A549 (cell line): ENCODE results near the gene QARS1. TPM values are rescaled to one million over a fixed set of nuclear protein-coding genes. Genes with fewer than 3 reads are reported as not detected.

Experiments
- ATAC-seq, 2 experiments: fragments of 200-7000 bp in 1 of 2; fragments of >200 bp in 1 of 2; cut with Nextera tagmentation in 1 of 2; cut with Tn5 transposase in 1 of 2; 3 replicates each; pipeline versions ENCODE4 v1.8.0 to v1.9.1; 2018 to 2020; ENCODE audit warnings: mild to moderate bottlenecking in 1 of 2, moderate library complexity in 1 of 2
- CTCF ChIA-PET: fragments of 300-600 bp; sonication (Branson Sonifier 250); formaldehyde crosslinking; extraction: SDS; loops from one replicate; lab custom pipeline; 2021; ENCODE audit warnings: antibody characterized with exemption, inconsistent platforms; lab: Yijun Ruan, JAX
- POLR2A ChIA-PET: fragments of 350-600 bp; formaldehyde crosslinking; extraction: SDS; loops from one replicate; lab custom pipeline; 2021; ENCODE audit warnings: antibody characterized with exemption, inconsistent platforms; lab: Yijun Ruan, JAX
- DNase-seq, 2 experiments: peaks; one replicate each; pipeline versions ENCODE4 v3.0.0 to v3.0.0-alpha.2; 2011 to 2016; ENCODE audit warnings: low read depth in 1 of 2, low spot score in 1 of 2
- FAIRE-seq: peaks from 2 replicates; lab custom pipeline; 2011; peaks lifted over from hg19 to GRCh38; lab: Jason Lieb, UNC
- H3K27ac ChIP-seq, 2 experiments: fragments of >200 bp; sonication (Bioruptor Twin); formaldehyde crosslinking; 3 replicates each; pipeline ENCODE4 v1.5.1; 2016 to 2017
- H3K4me1 ChIP-seq: fragments of >200 bp; sonication (Bioruptor Twin); formaldehyde crosslinking; 3 replicates; pipeline ENCODE4 v1.6.1; 2016
- H3K4me2 ChIP-seq: fragments of >200 bp; sonication (Bioruptor Twin); formaldehyde crosslinking; 3 replicates; pipeline ENCODE4 v1.6.1; 2016
- H3K4me3 ChIP-seq: fragments of >200 bp; sonication (Bioruptor Twin); formaldehyde crosslinking; 3 replicates; pipeline ENCODE4 v1.5.1; 2016
- H3K9me3 ChIP-seq: fragments of >200 bp; sonication (Bioruptor Twin); formaldehyde crosslinking; 3 replicates; pipeline ENCODE4 v1.6.1; 2016
- BHLHE40 ChIP-seq: IDR thresholded peaks from 2 replicates; pipeline ENCODE4 v1.6.1; 2012; ENCODE audit warnings: low read depth, low read length, inconsistent platforms
- CBX8 ChIP-seq: fragments of 200-600 bp; sonication (generic); IDR thresholded peaks from 2 replicates; pipeline ENCODE4 v1.6.1; 2016
- HES2 ChIP-seq: fragments of >200 bp; sonication (Bioruptor Twin); formaldehyde crosslinking; IDR thresholded peaks from 2 replicates; pipeline ENCODE4 v1.6.1; 2016
- HOXB13 ChIP-seq: fragments of 250-450 bp; sonication (Bioruptor Pico); IDR thresholded peaks from 2 replicates; pipeline ENCODE4 v1.5.0; 2020; ENCODE audit warnings: low read depth, mild to moderate bottlenecking, moderate library complexity
- JUN ChIP-seq, 2 experiments: fragments of >200 bp; sonication (Bioruptor Twin); formaldehyde crosslinking; IDR thresholded peaks; 2 replicates in 1 of 2; 3 replicates in 1 of 2; pipeline ENCODE4 v1.6.1; 2016 to 2017
- KDM1A ChIP-seq: fragments of 200-600 bp; sonication (generic); IDR thresholded peaks from 2 replicates; pipeline ENCODE4 v1.6.1; 2016; ENCODE audit warnings: low read depth, mild to moderate bottlenecking
- KDM5A ChIP-seq: fragments of 200-600 bp; sonication (generic); IDR thresholded peaks from 2 replicates; pipeline ENCODE4 v1.6.1; 2016; ENCODE audit warnings: antibody characterized with exemption, mild to moderate bottlenecking
- NPAS2 ChIP-seq: fragments of 250-450 bp; sonication (Bioruptor Pico); IDR thresholded peaks from 2 replicates; pipeline ENCODE4 v1.8.0; 2022; ENCODE audit warnings: mild to moderate bottlenecking, moderate library complexity, borderline replicate concordance
- PHF8 ChIP-seq: fragments of 200-600 bp; sonication (generic); IDR thresholded peaks from 2 replicates; pipeline ENCODE4 v1.6.1; 2016; ENCODE audit warnings: low read depth, mild to moderate bottlenecking, antibody characterized with exemption, moderate library complexity, borderline replicate concordance
- RAD21 ChIP-seq, 2 experiments: fragments of >200 bp in 1 of 2; sonication (Bioruptor Twin) in 1 of 2; formaldehyde crosslinking in 1 of 2; IDR thresholded peaks in 1 of 2; conservative IDR thresholded peaks in 1 of 2; 2 replicates in 1 of 2; 3 replicates in 1 of 2; pipeline ENCODE4 v1.6.1; 2012 to 2018; ENCODE audit warnings: inconsistent platforms in 1 of 2
- RARB ChIP-seq: fragments of 250-450 bp; sonication (Bioruptor Pico); IDR thresholded peaks from 2 replicates; pipeline ENCODE4 v1.8.0; 2021; ENCODE audit warnings: mild to moderate bottlenecking, moderate library complexity
- RCOR1 ChIP-seq: fragments of 150-350 bp; IDR thresholded peaks from 2 replicates; pipeline ENCODE4 v1.6.1; 2014; ENCODE audit warnings: antibody characterized with exemption, low read length, low read depth
- RFX5 ChIP-seq: fragments of 450-650 bp; IDR thresholded peaks from 2 replicates; pipeline ENCODE4 v1.7.1; 2014; ENCODE audit warnings: antibody characterized with exemption, mild to moderate bottlenecking, moderate library complexity
- SREBF2 ChIP-seq: fragments of 450-650 bp; IDR thresholded peaks from 2 replicates; pipeline ENCODE4 v1.6.1; 2014; ENCODE audit warnings: mild to moderate bottlenecking, moderate library complexity
- TP53 ChIP-seq: fragments of 250-450 bp; sonication (Bioruptor Pico); IDR thresholded peaks from 2 replicates; pipeline ENCODE4 v1.5.0; 2021; ENCODE audit warnings: mild to moderate bottlenecking, moderate library complexity
- ZFP36 ChIP-seq: fragments of 450-650 bp; IDR thresholded peaks from 2 replicates; pipeline ENCODE4 v1.6.1; 2014; ENCODE audit warnings: borderline replicate concordance; ENCODE audit not compliant: partially characterized antibody
- ZSCAN20 ChIP-seq: fragments of 250-450 bp; sonication (Bioruptor Pico); IDR thresholded peaks from 2 replicates; pipeline ENCODE4 v1.8.0; 2022; ENCODE audit warnings: mild to moderate bottlenecking, moderate library complexity
- WGBS: methylation state at CpG from one replicate; pipeline ENCODE4 v1.1.6; 2017; ENCODE audit errors: missing lambda C conversion rate; 5-methylcytosine and 5-hydroxymethylcytosine counted together
- polyA plus RNA-seq, 4 experiments: library from polyadenylated mRNA; depleted of rRNA in 3 of 4; stranded (reverse); fragments of >200 nt; fragmentation: RNase III in 1 of 4; extraction: RNeasy Plus Mini Kit Qiagen cat#74134 plus additional on column Dnase treatment in 1 of 4; gene quantifications; 2 replicates in 3 of 4; 3 replicates in 1 of 4; pipeline ENCODE4 v1.2.3, GENCODE V29; 2011 to 2017
- TF ChIP-seq, protein P1 (sequence below): fragments of 200-600 bp; sonication (generic); IDR thresholded peaks from 2 replicates; pipeline ENCODE4 v1.6.1; 2016; ENCODE audit warnings: antibody characterized with exemption, mild to moderate bottlenecking, moderate library complexity
- TF ChIP-seq, protein P2 (sequence below): IDR thresholded peaks from 2 replicates; pipeline ENCODE4 v1.6.1; 2012; ENCODE audit warnings: low read depth, borderline replicate concordance
- TF ChIP-seq, protein P3 (sequence below): fragments of 450-650 bp; IDR thresholded peaks from 2 replicates; pipeline ENCODE4 v1.6.1; 2014; ENCODE audit warnings: antibody characterized with exemption

The QARS1 gene
- polyA plus RNA-seq, 2 of the 4 experiments (the other 2 are of a cell fraction), result 118 to 164 TPM

- Histone ChIP-seq H3K4me3 (no peak overlapping the region), H3K4me2 (no peak overlapping the region), H3K4me1 (no peaks in the 10 kb centered on the region), H3K27ac (no peak overlapping the region), H3K9me3 (no peaks in the 10 kb centered on the region)
- WGBS, result 95% methylated on average over 13 of the region's 13 CpGs
- DNase-seq, result no peak
- CTCF ChIA-PET, result interaction anchor here (0.9 to 2.0 kb wide), 3 partner anchors 10 to 16 kb away, joined by 3 to 5 read pairs (median 4); partner anchors contain the start of gene QRICH1
- FAIRE-seq, result no peak
- no peak for ATAC-seq
- POLR2A ChIA-PET, result interaction anchor here (3.7 kb wide), 1 partner anchor 10 kb away, joined by 12 read pairs; the partner anchor contains the start of gene USP19
- TF ChIP-seq, protein P1, sequence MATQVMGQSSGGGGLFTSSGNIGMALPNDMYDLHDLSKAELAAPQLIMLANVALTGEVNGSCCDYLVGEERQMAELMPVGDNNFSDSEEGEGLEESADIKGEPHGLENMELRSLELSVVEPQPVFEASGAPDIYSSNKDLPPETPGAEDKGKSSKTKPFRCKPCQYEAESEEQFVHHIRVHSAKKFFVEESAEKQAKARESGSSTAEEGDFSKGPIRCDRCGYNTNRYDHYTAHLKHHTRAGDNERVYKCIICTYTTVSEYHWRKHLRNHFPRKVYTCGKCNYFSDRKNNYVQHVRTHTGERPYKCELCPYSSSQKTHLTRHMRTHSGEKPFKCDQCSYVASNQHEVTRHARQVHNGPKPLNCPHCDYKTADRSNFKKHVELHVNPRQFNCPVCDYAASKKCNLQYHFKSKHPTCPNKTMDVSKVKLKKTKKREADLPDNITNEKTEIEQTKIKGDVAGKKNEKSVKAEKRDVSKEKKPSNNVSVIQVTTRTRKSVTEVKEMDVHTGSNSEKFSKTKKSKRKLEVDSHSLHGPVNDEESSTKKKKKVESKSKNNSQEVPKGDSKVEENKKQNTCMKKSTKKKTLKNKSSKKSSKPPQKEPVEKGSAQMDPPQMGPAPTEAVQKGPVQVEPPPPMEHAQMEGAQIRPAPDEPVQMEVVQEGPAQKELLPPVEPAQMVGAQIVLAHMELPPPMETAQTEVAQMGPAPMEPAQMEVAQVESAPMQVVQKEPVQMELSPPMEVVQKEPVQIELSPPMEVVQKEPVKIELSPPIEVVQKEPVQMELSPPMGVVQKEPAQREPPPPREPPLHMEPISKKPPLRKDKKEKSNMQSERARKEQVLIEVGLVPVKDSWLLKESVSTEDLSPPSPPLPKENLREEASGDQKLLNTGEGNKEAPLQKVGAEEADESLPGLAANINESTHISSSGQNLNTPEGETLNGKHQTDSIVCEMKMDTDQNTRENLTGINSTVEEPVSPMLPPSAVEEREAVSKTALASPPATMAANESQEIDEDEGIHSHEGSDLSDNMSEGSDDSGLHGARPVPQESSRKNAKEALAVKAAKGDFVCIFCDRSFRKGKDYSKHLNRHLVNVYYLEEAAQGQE, result no peak
- TF ChIP-seq ZFP36, result no peak
- TF ChIP-seq KDM1A, result no peak
Measured at GRCh38 chr3:49110780-49111179, 6.2 kb upstream of the QARS1 start.

- Histone ChIP-seq H3K4me1 (peaks cover 5% of the 10 kb centered on the region; the same call in 1 of the 3 replicates), H3K4me3 (no peak overlapping the region)
- FAIRE-seq (no peak), DNase-seq (no peak)
- no peak for TF ChIP-seq TP53
- TF ChIP-seq, protein P2, sequence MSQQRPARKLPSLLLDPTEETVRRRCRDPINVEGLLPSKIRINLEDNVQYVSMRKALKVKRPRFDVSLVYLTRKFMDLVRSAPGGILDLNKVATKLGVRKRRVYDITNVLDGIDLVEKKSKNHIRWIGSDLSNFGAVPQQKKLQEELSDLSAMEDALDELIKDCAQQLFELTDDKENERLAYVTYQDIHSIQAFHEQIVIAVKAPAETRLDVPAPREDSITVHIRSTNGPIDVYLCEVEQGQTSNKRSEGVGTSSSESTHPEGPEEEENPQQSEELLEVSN, result no peak
- TF ChIP-seq KDM5A, result no peak
- TF ChIP-seq ZSCAN20, result no peak
- TF ChIP-seq, protein P3, sequence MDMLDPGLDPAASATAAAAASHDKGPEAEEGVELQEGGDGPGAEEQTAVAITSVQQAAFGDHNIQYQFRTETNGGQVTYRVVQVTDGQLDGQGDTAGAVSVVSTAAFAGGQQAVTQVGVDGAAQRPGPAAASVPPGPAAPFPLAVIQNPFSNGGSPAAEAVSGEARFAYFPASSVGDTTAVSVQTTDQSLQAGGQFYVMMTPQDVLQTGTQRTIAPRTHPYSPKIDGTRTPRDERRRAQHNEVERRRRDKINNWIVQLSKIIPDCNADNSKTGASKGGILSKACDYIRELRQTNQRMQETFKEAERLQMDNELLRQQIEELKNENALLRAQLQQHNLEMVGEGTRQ, result no peak
- no peak for TF ChIP-seq JUN (IDR thresholded peaks at IDR 0.05)
- TF ChIP-seq HOXB13 (CRISPR knock-in tag), result no peak
- no peak for TF ChIP-seq HES2
- TF ChIP-seq RCOR1, result no peak
- TF ChIP-seq RAD21 (conservative IDR thresholded peaks at IDR 0.05 in 1 of 2, IDR thresholded peaks at IDR 0.05 in 1 of 2), result no peak
- no peak for TF ChIP-seq CBX8
- no peak for TF ChIP-seq RFX5
- no peak for TF ChIP-seq NPAS2 (CRISPR knock-in tag)
- no peak for TF ChIP-seq SREBF2
- TF ChIP-seq RARB (CRISPR knock-in tag), result no peak
- no peak for TF ChIP-seq PHF8
- no peak for TF ChIP-seq BHLHE40
- no peak for TF ChIP-seq ZFP36
- TF ChIP-seq, all 56 proteins: peak for 0
- no peak overlapping the region for H3K27ac ChIP-seq
- H3K4me2 ChIP-seq, result no peak overlapping the region
- ATAC-seq, result no peak
- WGBS, result 76% methylated on average over 7 of the region's 14 CpGs
- no peaks in the 10 kb centered on the region for H3K9me3 ChIP-seq
- ChIA-PET POLR2A (interaction anchor here (2.3 to 3.7 kb wide), 2 partner anchors 12 to 14 kb away, joined by 9 to 12 read pairs; partner anchors contain the start of genes QRICH1 and USP19), CTCF (interaction anchor here (0.8 to 1.3 kb wide), 2 partner anchors 24 to 350 kb away, joined by 3 read pairs; partner anchors contain the start of gene LAMB2)
Measured at GRCh38 chr3:49108346-49108745, 3.8 kb upstream of the QARS1 start.
